Panc1 (cell line): Measurements from ENCODE around the gene HSP90AB1. TPM values are rescaled to one million over a fixed set of nuclear protein-coding genes. Genes with fewer than 3 reads are reported as not detected.

ENCODE experiments used
- ATAC-seq: fragments of 200-7000 bp; cut with Tn5 transposase; 2 replicates; pipeline ENCODE4 v1.9.1; 2020; ENCODE audit warnings: mild to moderate bottlenecking, moderate library complexity
- BruUV-seq: library from RNA; stranded (reverse); fragments of 400-500 nt; replicated peaks from 2 replicates; lab custom pipeline; 2021; lab: Mats Ljungman, UMichigan
- CTCF ChIA-PET: fragments of 300-600 bp; sonication (Branson Sonifier 250); formaldehyde crosslinking; loops from one replicate; lab custom pipeline; 2022; ENCODE audit warnings: antibody characterized with exemption; lab: Charles Lee
- POLR2A ChIA-PET: fragments of 300-600 bp; sonication (Branson Sonifier 250); formaldehyde crosslinking; loops from one replicate; lab custom pipeline; 2022; ENCODE audit warnings: antibody characterized with exemption; lab: Charles Lee
- DNase-seq: peaks from one replicate; pipeline ENCODE4 v3.0.0-alpha.2; 2010; ENCODE audit warnings: low read depth, low spot score
- H3K27ac ChIP-seq: 2 replicates; pipeline ENCODE4 v1.5.1; 2011; ENCODE audit warnings: mild to moderate bottlenecking, low read length, inconsistent platforms
- H3K27me3 ChIP-seq: fragments of 200-500 bp; sonication (Bioruptor generic); 2 replicates; pipeline ENCODE4 v1.6.0; 2014; ENCODE audit warnings: low read length, inconsistent platforms; ENCODE audit not compliant: control insufficient read depth, insufficient read depth
- H3K36me3 ChIP-seq: fragments of 200-500 bp; sonication (Bioruptor generic); 2 replicates; pipeline ENCODE4 v1.5.1; 2014; ENCODE audit warnings: inconsistent platforms, mild to moderate bottlenecking, low read length, moderate library complexity; ENCODE audit not compliant: control insufficient read depth, insufficient read depth
- H3K4me1 ChIP-seq: 2 replicates; pipeline ENCODE4 v1.5.1; 2011; ENCODE audit warnings: inconsistent platforms, mild to moderate bottlenecking, low read length, moderate library complexity; ENCODE audit not compliant: control insufficient read depth, insufficient read depth
- H3K4me3 ChIP-seq, 2 experiments: 2 replicates each; pipeline ENCODE4 v1.5.1; 2011 to 2012; ENCODE audit warnings: low read depth in 2 of 2, low read length in 2 of 2, mild to moderate bottlenecking in 2 of 2, inconsistent platforms in 1 of 2, moderate library complexity in 1 of 2
- H3K9me3 ChIP-seq: fragments of 200-500 bp; sonication (Bioruptor generic); 2 replicates; pipeline ENCODE4 v1.5.1; 2014; ENCODE audit warnings: low read depth, mild to moderate bottlenecking, inconsistent platforms, low read length, moderate library complexity; ENCODE audit not compliant: control insufficient read depth, insufficient read depth
- CTCF ChIP-seq: fragments of 450-650 bp; IDR thresholded peaks from 2 replicates; pipeline ENCODE4 v1.5.1; 2017; ENCODE audit warnings: mild to moderate bottlenecking
- POLR2AphosphoS5 ChIP-seq: IDR thresholded peaks from 2 replicates; pipeline ENCODE4 v1.6.1; 2012; ENCODE audit warnings: mild to moderate bottlenecking, low read depth, low read length, moderate library complexity
- REST ChIP-seq, 2 experiments: IDR thresholded peaks; 2 replicates each; pipeline ENCODE4 v1.6.1; 2011 to 2012; ENCODE audit warnings: low read depth in 2 of 2, control low read depth in 1 of 2, low read length in 1 of 2, mild to moderate bottlenecking in 1 of 2, moderate library complexity in 1 of 2; ENCODE audit not compliant: insufficient read depth in 1 of 2
- SIN3A ChIP-seq: IDR thresholded peaks from 2 replicates; pipeline ENCODE4 v1.6.1; 2012; ENCODE audit warnings: low read depth, mild to moderate bottlenecking, low read length, moderate library complexity, borderline replicate concordance; ENCODE audit not compliant: insufficient read depth
- TCF7L2 ChIP-seq: IDR thresholded peaks from 2 replicates; pipeline ENCODE4 v1.6.1; 2011; ENCODE audit warnings: mild to moderate bottlenecking, low read depth, low read length, inconsistent platforms
- in situ Hi-C: cut with HindIII; loops from 2 replicates; pipeline ENCODE4 v1.10.0; 2016; ENCODE audit warnings: low sequenced_read_pairs, low pct_unique_long_range_greater_than_20kb
- intact Hi-C: fragments of 100-400 bp; cut with micrococcal nuclease; formaldehyde crosslinking; loops from one replicate; pipeline ENCODE4 v1.10.0; 2022; ENCODE audit not compliant: unreplicated experiment
- total RNA-seq: library from RNA; stranded (reverse); gene quantifications from one replicate; pipeline ENCODE4 v1.2.1, GENCODE V29; 2021; ENCODE audit not compliant: unreplicated experiment

The HSP90AB1 gene
- total RNA-seq, 1 experiment from 2014 or later: 1,253 TPM

DNA sequence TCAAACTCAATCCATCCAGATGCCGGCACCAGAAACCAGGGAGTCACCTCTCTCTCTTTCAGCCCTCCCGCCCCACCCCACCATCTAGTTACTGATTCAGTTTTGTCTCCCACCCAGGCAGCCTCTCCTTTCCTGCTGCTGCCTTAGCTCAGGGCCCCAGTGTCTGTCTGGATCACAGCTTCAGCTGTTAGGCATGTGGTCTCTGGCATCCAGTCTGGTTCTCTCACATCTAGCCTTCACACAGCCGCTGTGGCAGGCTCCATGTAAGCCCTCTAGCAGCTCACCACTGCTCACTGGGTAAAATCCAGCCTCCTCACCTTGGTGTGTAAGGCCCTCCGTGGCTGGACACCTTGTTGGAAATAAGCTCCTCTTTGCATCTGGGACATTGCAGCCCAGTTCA is 44.9 kb downstream of the HSP90AB1 start:
- Histone ChIP-seq H3K4me3 (no peak overlapping the region), H3K36me3 (no peaks in the 10 kb centered on the region), H3K27me3 (peaks cover 16% of the 10 kb centered on the region), H3K27ac (no peak overlapping the region), H3K9me3 (no peaks in the 10 kb centered on the region), H3K4me1 (no peaks in the 10 kb centered on the region)
- DNase-seq (no peak), ATAC-seq (no peak)
- in situ Hi-C loops (no loop called here), intact Hi-C loops (no loop called here)
- BruUV-seq: no TSS peak
- TF ChIP-seq REST (IDR thresholded peaks at IDR 0.05; ENCODE audit: insufficient read depth in 1 of 2, low read depth in 2 of 2, low read length in 1 of 2): no peak
- no peak for TF ChIP-seq CTCF
- no peak for TF ChIP-seq POLR2AphosphoS5
- no peak for TF ChIP-seq TCF7L2
- TF ChIP-seq SIN3A: no peak
- POLR2A ChIA-PET: no interaction called here
- CTCF ChIA-PET: no interaction called here

DNA sequence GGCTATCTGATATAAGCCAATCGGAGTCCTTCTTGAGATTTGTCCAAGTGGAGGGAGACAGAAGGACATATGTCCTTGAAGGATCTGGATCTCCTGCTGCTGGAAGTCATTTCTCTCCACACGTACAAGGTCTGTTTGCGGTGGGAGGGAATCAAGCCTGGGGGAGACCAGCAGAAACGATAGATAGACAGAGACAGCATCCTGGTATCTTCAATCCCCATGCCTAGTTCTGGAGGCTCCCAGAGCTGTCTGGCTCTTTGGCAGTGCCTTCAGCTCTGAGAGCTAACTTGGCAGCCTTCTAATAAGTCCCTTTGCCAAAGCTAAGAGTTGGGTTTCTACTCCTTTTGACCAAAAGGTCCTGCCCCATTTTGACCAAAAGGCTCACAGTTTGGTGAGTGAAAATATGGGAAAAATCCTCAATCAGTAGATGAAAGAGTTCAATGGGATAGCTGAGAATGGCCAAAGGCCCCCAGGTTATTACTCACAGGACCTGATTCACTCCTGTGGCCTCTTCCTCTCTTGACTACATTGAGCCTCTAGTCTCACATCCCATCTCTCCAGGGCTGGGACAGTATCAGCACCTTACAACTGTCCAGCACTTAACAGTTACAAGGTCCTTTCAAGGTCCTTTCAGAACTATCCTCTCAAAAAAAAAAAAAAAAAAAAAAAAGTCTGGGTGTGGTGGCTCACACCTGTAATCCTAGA is 45.9 kb downstream of the HSP90AB1 start:
- Histone ChIP-seq H3K4me3 (no peak overlapping the region), H3K36me3 (no peaks in the 10 kb centered on the region), H3K27me3 (peaks cover 19% of the 10 kb centered on the region), H3K9me3 (no peaks in the 10 kb centered on the region), H3K4me1 (peaks cover 4% of the 10 kb centered on the region; the same call in 1 of the 2 replicates), H3K27ac (no peak overlapping the region)
- intact Hi-C loops: no loop called here
- ATAC-seq (no peak), DNase-seq (no peak)
- TF ChIP-seq POLR2AphosphoS5 (no peak), TCF7L2 (no peak), SIN3A (no peak), CTCF (no peak), REST (IDR thresholded peaks at IDR 0.05; ENCODE audit: insufficient read depth in 1 of 2, low read depth in 2 of 2, low read length in 1 of 2) (no peak)
- ChIA-PET CTCF (no interaction called here), POLR2A (no interaction called here)
- BruUV-seq: no TSS peak
- in situ Hi-C loops: no loop called here
